VCaP (cell line): ENCODE results near the gene C10orf67.

Experiments used
- H3K27ac ChIP-seq: fragments of 450-650 bp; 2 replicates; pipeline ENCODE4 v1.5.1; 2017
- CTCF ChIP-seq: fragments of 450-650 bp; conservative IDR thresholded peaks from 2 replicates; pipeline ENCODE4 v1.5.1; 2017; ENCODE audit warnings: mild to moderate bottlenecking, moderate library complexity

C10orf67 gene

GRCh38 chr10:23198940-23199767 is 145.4 kb downstream of the C10orf67 start:
- no peak overlapping the region for H3K27ac ChIP-seq
- TF ChIP-seq CTCF, result no peak

- TF ChIP-seq CTCF, result no peak
- H3K27ac ChIP-seq, result no peak overlapping the region
Observed at GRCh38 chr10:23198610-23198939, 146.0 kb downstream of the C10orf67 start.

GRCh38 chr10:23197416-23197861 is 147.2 kb downstream of the C10orf67 start:
- no peak for TF ChIP-seq CTCF
- no peak overlapping the region for H3K27ac ChIP-seq

GRCh38 chr10:23196915-23197314 is 147.7 kb downstream of the C10orf67 start:
- TF ChIP-seq CTCF, result no peak
- no peak overlapping the region for H3K27ac ChIP-seq

- TF ChIP-seq CTCF, result no peak
- no peak overlapping the region for H3K27ac ChIP-seq
Observed at GRCh38 chr10:23195846-23196600, 148.6 kb downstream of the C10orf67 start.

GRCh38 chr10:23194966-23195845 is 149.4 kb downstream of the C10orf67 start:
- TF ChIP-seq CTCF, result no peak
- no peak overlapping the region for H3K27ac ChIP-seq
